ENCODE results near the gene CTXN2.

DNA sequence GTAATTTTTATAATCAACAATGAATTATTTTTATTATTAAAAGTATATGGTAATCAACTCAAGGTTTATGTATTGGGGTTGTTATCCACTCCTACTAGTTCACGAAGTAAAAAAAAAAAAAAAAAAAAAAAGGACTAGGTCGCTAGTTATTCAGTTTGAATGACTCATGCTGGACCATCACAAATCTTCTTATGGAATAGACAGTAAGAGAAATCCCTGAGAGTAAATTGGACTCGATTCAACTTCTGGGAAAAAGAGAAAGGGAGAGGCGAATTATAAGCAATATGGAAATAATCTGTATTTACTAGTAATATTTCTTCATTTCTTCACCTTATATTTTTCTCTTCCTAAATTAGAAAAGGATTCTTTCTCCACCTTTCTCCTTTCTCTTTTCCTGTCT is 15.4 kb upstream of the CTXN2 start:
- TF ChIP-seq, protein P1, sequence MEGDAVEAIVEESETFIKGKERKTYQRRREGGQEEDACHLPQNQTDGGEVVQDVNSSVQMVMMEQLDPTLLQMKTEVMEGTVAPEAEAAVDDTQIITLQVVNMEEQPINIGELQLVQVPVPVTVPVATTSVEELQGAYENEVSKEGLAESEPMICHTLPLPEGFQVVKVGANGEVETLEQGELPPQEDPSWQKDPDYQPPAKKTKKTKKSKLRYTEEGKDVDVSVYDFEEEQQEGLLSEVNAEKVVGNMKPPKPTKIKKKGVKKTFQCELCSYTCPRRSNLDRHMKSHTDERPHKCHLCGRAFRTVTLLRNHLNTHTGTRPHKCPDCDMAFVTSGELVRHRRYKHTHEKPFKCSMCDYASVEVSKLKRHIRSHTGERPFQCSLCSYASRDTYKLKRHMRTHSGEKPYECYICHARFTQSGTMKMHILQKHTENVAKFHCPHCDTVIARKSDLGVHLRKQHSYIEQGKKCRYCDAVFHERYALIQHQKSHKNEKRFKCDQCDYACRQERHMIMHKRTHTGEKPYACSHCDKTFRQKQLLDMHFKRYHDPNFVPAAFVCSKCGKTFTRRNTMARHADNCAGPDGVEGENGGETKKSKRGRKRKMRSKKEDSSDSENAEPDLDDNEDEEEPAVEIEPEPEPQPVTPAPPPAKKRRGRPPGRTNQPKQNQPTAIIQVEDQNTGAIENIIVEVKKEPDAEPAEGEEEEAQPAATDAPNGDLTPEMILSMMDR (IDR thresholded peaks at IDR 0.05), result no peak
- TF ChIP-seq NR1H2 (CRISPR knock-in tag; IDR thresholded peaks at IDR 0.05) (no peak), ZNF232 (CRISPR knock-in tag; IDR thresholded peaks at IDR 0.05) (no peak), KAT7 (CRISPR knock-in tag; IDR thresholded peaks at IDR 0.05; ENCODE audit: borderline replicate concordance) (no peak)
- TF ChIP-seq, protein P2, sequence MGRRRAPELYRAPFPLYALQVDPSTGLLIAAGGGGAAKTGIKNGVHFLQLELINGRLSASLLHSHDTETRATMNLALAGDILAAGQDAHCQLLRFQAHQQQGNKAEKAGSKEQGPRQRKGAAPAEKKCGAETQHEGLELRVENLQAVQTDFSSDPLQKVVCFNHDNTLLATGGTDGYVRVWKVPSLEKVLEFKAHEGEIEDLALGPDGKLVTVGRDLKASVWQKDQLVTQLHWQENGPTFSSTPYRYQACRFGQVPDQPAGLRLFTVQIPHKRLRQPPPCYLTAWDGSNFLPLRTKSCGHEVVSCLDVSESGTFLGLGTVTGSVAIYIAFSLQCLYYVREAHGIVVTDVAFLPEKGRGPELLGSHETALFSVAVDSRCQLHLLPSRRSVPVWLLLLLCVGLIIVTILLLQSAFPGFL (CRISPR knock-in tag; IDR thresholded peaks at IDR 0.05; ENCODE audit: borderline replicate concordance), result no peak
- TF ChIP-seq, protein P3, sequence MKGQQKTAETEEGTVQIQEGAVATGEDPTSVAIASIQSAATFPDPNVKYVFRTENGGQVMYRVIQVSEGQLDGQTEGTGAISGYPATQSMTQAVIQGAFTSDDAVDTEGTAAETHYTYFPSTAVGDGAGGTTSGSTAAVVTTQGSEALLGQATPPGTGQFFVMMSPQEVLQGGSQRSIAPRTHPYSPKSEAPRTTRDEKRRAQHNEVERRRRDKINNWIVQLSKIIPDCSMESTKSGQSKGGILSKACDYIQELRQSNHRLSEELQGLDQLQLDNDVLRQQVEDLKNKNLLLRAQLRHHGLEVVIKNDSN (CRISPR knock-in tag; IDR thresholded peaks at IDR 0.05), result no peak
- TF ChIP-seq, protein P4, sequence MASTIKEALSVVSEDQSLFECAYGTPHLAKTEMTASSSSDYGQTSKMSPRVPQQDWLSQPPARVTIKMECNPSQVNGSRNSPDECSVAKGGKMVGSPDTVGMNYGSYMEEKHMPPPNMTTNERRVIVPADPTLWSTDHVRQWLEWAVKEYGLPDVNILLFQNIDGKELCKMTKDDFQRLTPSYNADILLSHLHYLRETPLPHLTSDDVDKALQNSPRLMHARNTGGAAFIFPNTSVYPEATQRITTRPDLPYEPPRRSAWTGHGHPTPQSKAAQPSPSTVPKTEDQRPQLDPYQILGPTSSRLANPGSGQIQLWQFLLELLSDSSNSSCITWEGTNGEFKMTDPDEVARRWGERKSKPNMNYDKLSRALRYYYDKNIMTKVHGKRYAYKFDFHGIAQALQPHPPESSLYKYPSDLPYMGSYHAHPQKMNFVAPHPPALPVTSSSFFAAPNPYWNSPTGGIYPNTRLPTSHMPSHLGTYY (CRISPR knock-in tag; IDR thresholded peaks at IDR 0.05), result no peak
- TF ChIP-seq, protein P5, sequence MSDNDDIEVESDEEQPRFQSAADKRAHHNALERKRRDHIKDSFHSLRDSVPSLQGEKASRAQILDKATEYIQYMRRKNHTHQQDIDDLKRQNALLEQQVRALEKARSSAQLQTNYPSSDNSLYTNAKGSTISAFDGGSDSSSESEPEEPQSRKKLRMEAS (CRISPR knock-in tag; IDR thresholded peaks at IDR 0.05), result no peak
- TF ChIP-seq, protein P6, sequence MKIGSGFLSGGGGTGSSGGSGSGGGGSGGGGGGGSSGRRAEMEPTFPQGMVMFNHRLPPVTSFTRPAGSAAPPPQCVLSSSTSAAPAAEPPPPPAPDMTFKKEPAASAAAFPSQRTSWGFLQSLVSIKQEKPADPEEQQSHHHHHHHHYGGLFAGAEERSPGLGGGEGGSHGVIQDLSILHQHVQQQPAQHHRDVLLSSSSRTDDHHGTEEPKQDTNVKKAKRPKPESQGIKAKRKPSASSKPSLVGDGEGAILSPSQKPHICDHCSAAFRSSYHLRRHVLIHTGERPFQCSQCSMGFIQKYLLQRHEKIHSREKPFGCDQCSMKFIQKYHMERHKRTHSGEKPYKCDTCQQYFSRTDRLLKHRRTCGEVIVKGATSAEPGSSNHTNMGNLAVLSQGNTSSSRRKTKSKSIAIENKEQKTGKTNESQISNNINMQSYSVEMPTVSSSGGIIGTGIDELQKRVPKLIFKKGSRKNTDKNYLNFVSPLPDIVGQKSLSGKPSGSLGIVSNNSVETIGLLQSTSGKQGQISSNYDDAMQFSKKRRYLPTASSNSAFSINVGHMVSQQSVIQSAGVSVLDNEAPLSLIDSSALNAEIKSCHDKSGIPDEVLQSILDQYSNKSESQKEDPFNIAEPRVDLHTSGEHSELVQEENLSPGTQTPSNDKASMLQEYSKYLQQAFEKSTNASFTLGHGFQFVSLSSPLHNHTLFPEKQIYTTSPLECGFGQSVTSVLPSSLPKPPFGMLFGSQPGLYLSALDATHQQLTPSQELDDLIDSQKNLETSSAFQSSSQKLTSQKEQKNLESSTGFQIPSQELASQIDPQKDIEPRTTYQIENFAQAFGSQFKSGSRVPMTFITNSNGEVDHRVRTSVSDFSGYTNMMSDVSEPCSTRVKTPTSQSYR (CRISPR knock-in tag; IDR thresholded peaks at IDR 0.05), result no peak
